SK-MEL-5 (cell line): ENCODE results near the gene PSMD3. TPM values are rescaled to one million over a fixed set of nuclear protein-coding genes. Genes with fewer than 3 reads are reported as not detected.

Source experiments
- DNase-seq: peaks from one replicate; pipeline ENCODE4 v3.0.0-alpha.2; 2016; ENCODE audit warnings: low read depth, low spot score
- in situ Hi-C: cut with HindIII; loops from 2 replicates; pipeline ENCODE4 v1.10.0; 2016; ENCODE audit warnings: low sequenced_read_pairs, high pct_unique_total_duplicates, low pct_unique_long_range_greater_than_20kb
- total RNA-seq: library from RNA; depleted of rRNA; stranded (reverse); fragments of >200 nt; shearing (Covaris generic); gene quantifications from 2 replicates; pipeline ENCODE4 v1.2.3, GENCODE V29; 2014

Gene PSMD3
- total RNA-seq, 1 experiment from 2014 or later: 125 TPM

DNA sequence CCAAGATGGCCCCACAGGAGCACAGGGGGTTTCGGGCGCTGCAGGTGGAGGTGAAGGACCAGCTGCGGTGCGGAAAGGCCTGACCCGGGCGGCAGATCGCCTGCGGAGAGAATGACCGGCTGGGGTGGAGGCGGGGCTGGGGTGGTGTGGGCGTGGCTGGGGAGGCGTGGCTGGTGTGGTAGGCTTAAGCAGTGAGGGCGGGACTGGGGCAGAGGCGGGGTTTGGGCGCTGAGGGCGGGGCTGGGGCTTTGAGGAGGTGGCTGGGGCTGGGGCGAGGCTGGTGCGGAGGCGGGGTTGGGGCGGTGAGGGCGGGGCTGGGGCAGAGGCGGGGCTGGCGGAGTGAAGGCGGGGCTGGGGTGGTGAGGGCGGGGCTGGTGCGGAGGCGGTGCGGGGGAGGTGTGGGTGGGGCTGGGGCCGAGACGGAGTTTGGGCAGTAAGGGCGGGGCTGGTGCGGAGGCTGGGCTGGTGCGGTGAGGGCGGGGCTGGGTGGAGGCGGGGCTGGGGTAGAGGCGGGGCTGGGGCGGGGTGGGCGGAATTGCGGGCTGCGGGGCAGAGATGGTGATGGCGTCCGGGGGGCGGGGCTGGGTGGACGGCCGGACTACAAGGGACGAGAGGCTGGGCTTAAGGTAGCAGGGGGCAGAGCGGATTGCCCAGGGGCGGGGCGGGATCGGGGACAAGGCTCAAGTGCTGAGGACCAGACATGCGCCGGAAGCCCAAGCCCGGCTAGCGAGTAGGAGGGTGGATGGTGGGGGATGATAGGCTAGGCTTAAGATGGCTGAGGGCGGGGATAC, 27.7 kb upstream of the PSMD3 start:
- peak; percentile 94 for DNase-seq
- in situ Hi-C loops: no loop called here

DNA sequence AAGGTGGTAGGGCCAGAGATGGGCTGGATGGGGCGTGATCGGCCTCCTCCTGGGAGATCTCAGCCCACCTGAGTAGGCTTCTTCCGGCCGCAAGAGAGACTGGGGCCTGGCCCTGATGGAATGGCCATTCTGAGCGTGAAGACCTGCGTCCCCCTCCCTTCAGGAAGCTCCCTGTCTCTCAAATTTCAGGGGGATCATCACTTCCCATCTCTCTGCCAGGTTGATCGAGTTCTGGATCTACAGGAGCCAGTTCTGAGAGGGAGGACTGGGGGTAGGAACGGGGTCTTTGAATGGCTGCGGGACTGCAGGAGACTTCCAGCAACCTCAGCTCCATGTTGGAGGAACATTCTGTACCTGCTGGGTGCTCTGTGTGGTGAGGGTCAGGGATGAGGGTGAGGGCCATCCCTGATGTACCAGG, 27.1 kb upstream of the PSMD3 start:
- no peak for DNase-seq
- in situ Hi-C loops: no loop called here

DNA sequence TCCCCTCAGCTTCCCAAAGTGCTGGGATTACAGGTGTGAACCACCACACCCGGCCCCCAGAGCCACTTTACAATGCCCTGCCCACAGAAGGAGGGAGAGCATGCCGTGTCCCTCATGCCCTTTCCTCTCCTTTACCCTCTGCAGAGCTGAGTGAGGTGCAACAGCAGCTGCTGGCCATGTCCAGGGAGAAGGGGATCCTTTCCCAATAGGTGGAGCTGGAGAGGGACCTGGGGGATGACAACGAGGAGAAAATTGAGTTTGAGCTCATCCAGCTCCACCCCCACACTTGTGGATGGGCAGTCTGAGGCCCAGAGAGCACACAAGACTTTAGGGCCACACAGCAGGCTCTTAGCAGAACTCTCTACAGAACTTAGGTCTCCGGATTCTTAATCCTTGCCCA, 25.7 kb upstream of the PSMD3 start:
- DNase-seq: no peak

DNA sequence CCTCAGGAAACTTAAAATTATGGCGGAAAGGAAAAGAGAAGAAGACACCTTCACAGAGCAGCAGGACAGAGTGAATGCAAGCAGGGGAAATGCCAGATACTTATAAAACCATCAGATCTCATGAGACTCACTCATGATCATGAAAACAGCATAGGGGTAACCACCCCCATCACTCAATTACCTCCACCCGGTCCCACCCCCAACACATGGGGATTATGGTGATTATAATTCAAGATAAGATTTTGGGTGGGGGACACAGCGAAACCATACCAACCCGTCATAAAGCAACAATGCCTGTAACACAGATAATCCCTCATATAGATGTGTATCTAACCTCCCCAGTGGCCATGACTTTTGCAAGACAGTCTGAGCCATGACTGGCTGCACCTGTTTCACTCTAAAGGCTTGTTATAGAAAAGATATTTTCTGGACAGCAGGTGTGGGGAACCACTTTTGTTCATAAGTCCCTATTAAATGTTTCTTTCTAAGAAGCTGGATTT, 24.8 kb upstream of the PSMD3 start:
- DNase-seq: no peak
- in situ Hi-C loops: no loop called here

More for the DNA sequence above, 25.7 kb upstream of the PSMD3 start:
- in situ Hi-C loops: no loop called here

DNA sequence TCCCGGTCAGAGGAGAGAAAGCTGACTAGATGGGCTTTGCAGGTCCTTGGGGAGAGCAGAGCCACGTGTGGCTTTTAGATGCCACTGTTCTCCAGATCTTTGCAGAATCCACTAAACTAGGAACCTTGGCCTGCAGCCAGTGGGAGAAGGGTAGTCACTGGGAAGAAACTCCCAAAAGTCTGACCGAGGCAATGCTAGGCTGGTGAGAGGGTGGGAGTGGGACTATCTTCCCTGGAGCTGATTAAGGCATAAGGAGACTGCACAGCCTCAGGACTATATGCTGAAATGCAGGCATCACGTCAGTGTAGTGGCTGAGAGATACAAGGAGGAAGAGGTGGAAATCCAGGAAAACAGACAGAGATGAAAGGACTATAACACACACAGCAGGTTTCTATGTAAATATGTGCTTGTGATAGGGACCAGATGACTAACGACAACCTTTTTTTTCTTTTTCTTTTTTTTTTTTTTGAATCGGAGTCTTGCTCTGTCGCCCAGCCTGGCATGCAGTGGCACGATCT, 20.0 kb upstream of the PSMD3 start:
- in situ Hi-C loops: no loop called here

DNA sequence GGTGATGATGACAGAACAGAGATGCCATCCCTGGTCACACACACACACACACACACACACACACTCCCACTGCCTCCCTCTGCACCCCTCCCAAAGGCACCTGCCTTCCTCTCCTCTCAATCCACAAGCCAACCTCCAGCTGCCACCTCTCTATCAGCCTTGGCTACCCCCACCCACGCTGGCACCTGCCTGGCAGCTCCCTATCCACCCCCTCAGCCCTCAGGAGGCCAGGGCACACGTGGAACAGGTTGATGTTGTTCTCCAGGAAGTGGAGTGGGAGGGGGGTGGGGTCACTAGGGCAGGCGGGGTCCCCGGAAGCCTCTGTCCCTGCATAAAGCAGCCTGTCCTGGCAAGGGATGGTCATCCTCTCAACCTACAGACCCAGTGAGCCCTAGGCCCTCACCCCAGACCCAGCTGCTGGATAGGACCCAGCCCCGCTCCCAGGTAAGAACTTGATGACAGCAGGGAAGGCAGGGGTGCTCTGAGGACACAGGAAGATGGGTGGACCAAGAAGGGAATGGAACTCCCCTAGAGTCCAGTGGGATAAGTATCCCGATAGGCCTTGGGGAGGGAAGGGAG, 17.9 kb upstream of the PSMD3 start, which contains the start of gene GSDMA:
Gene GSDMA, plus strand, starts transcription at position 363 of the 579 bp plus-strand sequence. CDS start 2,684 bp downstream, outside the sequence.
- DNase-seq: no peak
- in situ Hi-C loops: no loop called here

More for the DNA sequence above, 20.0 kb upstream of the PSMD3 start:
- no peak for DNase-seq

DNA sequence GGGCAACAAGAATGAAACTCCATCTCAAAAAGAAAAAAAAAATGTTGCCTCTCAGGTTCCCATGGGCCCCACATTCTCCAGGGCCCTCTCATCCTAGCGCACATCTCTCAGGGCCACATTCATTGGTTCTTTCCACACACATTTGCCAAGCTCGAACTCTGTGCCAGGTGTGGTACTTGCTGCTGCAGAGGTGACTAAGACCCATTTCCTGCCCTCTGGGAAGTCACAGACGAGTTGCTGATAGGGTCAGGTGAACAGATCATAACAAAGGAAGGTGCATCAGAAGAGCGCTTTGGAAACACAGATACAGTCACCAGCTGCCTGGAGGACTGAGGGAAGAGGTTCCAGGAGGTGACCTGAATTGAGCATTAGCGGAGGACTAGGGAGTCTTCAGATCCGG, 16.8 kb upstream of the PSMD3 start:
- DNase-seq: no peak
- in situ Hi-C loops: no loop called here

DNA sequence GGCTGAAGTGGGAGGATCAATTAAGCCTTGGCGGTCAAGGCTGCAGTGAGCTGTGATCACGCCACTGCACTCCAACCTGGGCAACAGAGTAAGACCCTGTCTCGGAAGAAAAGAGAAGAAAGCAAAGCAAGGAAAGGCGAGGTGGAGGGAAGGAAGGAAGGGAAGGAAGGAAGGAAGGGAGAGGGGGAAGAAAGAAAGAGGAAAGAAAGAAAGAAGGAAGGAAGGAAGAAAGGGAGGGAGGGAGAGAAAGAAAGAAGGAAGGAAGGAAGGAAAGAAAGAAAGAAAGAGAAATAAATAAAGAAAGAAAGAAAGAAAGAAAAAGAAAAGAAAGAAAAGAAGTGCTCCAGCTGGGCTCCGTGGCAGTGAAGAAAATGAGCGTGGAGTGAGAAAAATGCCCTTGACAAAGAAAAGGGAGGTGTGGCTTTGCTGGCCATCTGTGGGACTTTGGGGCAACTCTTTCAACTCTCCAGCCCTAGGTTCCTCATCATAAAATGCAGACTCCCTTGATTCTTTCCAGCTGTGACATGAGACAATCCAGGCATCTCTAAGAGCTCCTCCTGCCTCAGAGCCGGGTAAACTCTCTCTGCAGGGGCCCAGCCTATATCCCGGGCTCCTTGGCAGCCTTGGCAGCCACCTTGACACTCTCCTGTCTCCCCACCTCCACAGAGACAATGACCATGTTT, 15.4 kb upstream of the PSMD3 start:
- in situ Hi-C loops: no loop called here
- no peak for DNase-seq

DNA sequence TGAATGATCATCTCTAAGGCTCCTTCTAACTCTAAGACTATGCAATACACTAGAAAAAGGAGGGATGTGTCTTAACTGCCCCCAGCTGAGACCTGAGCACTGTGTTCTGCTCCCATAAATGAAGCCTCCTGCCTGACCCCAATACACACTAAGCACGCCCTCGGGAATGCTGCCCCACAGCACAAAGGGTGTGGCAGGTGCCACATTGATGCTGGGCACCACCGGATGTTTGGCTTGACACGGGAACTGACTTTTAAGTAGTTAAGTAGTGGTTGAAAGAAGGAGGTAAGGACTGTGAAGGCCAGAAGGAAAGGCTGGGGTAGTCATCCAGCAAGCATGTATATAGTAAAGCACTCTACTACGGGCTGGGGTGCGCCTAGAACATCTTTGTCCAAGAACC, 13.8 kb upstream of the PSMD3 start:
- in situ Hi-C loops: no loop called here

DNA sequence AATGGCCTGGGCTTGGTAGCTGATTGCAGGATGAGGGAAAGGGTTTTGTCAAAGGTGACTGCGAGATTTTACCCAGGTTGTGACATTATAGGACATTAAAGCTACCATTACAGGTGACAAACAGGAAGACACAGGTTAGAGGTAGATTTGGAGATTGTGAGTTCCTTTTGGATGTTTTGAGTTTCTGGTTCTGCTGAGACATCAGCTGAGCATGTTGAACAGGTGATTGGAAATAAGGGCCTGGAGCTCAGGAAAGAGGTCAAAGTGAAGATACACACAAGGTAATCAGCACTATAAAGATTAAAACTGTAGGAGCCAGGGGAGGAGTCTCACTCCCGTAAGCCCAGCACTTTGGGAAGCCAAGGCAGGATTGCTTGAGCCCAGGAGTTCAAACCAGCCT, 11.8 kb upstream of the PSMD3 start:
- DNase-seq: no peak
- in situ Hi-C loops: no loop called here

More for the DNA sequence above, 13.8 kb upstream of the PSMD3 start:
- DNase-seq: no peak

DNA sequence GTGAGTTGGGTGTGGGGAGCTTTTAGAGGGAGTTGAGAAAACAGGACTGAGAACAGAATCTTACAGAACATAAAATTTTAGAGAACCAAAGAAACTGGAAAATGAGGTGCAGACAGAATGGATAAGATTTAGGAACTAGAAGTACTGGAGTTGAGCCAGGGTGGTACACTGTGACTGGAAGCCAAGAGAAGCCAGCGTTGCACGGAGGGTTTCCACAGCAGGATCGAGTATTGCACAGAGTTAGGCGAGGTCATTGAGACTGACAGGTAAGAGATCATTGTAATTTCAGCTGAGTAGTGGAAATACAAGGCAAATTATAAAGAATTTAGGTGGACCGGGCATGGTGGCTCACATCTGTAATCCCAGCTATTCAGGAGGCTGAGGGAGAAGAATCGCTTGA, 11.2 kb upstream of the PSMD3 start:
- DNase-seq: no peak
- in situ Hi-C loops: no loop called here

DNA sequence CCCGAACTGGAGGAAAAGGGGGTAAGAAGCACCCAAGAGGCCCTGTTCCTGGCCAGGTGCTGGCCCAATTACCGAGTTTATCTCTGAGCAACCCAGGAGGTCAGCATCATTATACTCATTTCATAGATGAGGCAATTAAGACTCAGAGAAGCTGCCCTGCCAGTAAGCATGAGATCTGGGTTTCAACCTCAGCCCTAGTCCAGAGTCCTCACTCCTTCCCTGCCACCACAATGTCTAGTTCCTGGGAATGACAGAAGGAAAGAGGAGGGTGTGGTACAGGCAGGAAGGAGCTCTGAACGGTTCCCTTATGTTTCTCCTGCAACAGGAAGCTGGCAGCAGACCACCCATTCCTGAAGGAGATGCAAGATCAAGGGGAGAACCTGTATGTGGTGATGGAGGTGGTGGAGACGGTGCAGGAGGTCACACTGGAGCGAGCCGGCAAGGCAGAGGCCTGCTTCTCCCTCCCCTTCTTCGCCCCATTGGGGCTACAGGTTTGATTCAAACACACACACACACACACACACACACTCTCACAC, 10.4 kb upstream of the PSMD3 start:
- DNase-seq: no peak
- in situ Hi-C loops: no loop called here

DNA sequence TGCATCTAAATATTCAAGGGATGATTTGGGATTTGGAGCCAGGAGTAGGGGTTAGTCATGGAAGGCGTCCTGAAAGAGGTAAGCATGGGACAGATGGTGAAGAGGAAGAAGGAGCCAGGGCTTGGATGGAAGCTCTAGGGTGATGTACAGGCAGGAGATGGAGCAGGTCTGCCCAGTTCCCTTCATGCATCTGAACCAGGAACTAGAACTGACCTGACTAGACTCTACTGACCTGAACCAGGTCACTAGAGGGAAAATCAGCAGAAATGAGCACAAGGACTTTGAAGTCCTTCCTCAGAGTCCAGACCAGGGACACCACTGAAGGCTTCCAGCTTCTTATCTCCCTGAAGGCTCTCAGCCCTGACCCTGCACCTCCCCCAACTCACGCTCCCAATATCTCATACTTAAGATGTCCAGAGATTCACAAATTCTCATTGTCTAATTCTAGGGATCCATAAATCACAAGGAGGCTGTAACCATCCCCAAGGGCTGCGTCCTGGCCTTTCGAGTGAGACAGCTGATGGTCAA, 9.5 kb upstream of the PSMD3 start:
- in situ Hi-C loops: no loop called here
- DNase-seq: no peak

DNA sequence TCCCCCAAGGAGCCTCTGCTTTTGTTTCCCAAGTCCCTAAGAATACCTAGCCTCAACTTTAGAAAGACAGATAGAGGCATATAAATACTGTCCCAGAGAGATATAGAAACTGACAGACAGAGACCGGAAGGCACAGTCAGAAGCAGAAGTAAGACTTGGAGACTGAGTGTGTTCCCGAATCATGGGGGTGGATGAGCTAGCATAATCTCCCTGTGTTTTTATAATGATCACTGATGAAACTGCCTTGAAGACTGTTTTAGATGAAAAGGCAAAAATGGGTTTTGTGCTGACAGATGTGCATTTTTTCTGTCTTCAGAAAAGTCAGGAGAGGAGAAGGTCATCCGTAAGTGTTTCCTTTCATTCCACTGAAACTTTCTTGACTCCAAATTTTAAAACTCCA, 8.3 kb upstream of the PSMD3 start:
- in situ Hi-C loops: no loop called here
- DNase-seq: no peak

DNA sequence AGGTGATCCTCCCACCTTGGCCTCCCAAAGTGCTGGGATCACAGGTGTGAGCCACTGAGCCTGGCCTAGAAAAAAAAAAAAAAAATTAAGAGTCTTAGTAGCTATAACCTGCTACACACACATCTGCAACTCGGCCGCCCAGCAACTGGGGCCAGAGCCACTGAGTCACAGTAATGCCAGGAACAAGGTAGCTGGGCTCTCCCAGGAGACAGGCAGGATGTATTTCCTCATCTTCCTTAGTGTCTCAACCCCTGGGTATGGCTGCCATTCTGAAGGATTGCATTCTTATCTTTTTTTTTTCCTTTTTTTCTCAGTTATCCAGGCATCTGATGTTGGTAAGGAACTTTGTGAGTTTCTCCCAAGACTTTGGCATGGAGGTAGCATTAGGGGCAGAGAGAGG, 7.1 kb upstream of the PSMD3 start:
- in situ Hi-C loops: no loop called here
- DNase-seq: no peak

DNA sequence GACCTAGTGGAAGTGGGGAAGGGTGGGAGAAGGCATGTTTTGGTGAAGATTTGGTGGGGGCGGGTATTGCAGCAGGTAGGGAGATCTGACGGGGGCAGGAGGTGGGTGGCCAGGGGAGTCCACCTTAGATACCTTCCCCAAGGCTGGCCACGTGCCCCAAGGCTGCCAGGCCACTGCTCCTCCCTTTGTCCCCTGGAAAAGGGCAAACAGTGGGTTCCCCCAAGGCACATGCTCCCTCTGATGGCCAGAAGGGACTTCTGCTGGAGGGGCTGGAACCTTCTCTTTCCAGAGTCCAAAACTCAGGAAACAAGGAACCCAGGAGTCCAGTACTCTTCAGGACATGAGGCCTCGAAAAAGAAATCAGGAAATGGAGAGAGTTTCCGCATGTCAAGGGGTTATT, 6.2 kb upstream of the PSMD3 start:
- DNase-seq: no peak
- in situ Hi-C loops: no loop called here

DNA sequence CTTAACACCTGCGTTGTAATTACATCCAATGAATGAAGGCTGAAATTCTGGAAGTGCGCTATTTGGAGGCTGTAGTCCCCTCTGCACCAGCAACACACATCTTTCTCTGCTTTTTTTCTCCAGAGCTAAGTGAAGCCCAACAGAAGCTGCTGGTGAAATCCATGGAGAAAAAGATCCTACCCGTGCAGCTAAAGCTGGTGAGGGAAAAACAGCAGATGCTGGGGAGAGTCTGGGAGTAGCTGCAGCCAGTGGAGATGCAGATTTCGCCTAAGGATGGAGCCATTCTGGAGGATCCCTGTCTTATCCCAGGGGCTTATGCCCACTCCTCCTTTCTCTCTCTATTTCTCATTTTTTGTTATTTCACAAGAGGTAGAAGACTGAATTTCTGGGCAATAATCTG, 4.8 kb upstream of the PSMD3 start:
- in situ Hi-C loops: loop anchor here (25.0 kb wide), 1 partner anchor 112 kb away; no protein-coding TSS in a partner anchor
- DNase-seq: no peak
